ENCODE results near the gene APOA5. TPM values are rescaled to one million over a fixed set of nuclear protein-coding genes. Genes with fewer than 3 reads are reported as not detected.

APOA5 gene
- not detected in 2 replicates for polyA plus RNA-seq (2012; rRNA removed)
- not detected in 2 replicates for polyA plus RNA-seq (2012; cell fraction: cytosol; rRNA removed)
- not detected in 2 replicates for polyA plus RNA-seq (2012; cell fraction: nucleus; rRNA removed)

- TF ChIP-seq JUND (IDR thresholded peaks at IDR 0.05) (no peak), GATA2 (CRISPR knock-in tag; IDR thresholded peaks at IDR 0.05) (no peak), ELF1 (IDR thresholded peaks at IDR 0.05) (no peak), FOXJ3 (CRISPR knock-in tag; IDR thresholded peaks at IDR 0.05) (no peak), USF1 (IDR thresholded peaks at IDR 0.05; ENCODE audit: borderline replicate concordance, low read depth) (no peak), RCOR1 (IDR thresholded peaks at IDR 0.05; ENCODE audit: low read length) (no peak), TAF1 (IDR thresholded peaks at IDR 0.05; ENCODE audit: borderline replicate concordance, low read depth, low read length) (no peak), EP300 (IDR thresholded peaks at IDR 0.05; ENCODE audit: borderline replicate concordance in 1 of 2, low read depth in 1 of 2, low read length in 1 of 2) (no peak)
- TF ChIP-seq, protein P1, sequence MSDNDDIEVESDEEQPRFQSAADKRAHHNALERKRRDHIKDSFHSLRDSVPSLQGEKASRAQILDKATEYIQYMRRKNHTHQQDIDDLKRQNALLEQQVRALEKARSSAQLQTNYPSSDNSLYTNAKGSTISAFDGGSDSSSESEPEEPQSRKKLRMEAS (IDR thresholded peaks at IDR 0.05; ENCODE audit: low read depth), result no peak
- TF ChIP-seq, protein P2, sequence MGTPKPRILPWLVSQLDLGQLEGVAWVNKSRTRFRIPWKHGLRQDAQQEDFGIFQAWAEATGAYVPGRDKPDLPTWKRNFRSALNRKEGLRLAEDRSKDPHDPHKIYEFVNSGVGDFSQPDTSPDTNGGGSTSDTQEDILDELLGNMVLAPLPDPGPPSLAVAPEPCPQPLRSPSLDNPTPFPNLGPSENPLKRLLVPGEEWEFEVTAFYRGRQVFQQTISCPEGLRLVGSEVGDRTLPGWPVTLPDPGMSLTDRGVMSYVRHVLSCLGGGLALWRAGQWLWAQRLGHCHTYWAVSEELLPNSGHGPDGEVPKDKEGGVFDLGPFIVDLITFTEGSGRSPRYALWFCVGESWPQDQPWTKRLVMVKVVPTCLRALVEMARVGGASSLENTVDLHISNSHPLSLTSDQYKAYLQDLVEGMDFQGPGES (IDR thresholded peaks at IDR 0.05; ENCODE audit: low read depth, low read length), result no peak
- Histone ChIP-seq H3K9me2 (no peaks in the 10 kb centered on the region), H2AFZ (ENCODE audit: low read depth) (no peak within 1 kb of the TSS), H3K79me2 (ENCODE audit: insufficient read depth) (peaks cover 9% of the 10 kb centered on the region), H3K9me3 (no peaks in the 10 kb centered on the region), H3K4me1 (ENCODE audit: control insufficient read depth in 1 of 2, insufficient read depth in 2 of 2, low read depth in 1 of 2, low read length in 1 of 2) (peaks cover 8 to 15% of the 10 kb centered on the region in 2 experiments; a peak in 2 of 4 replicates), H3K27me3 (ENCODE audit: insufficient read depth) (no peaks in the 10 kb centered on the region), H3K4me3 (ENCODE audit: low read depth in 2 of 2, low read length in 1 of 2) (no peak within 1 kb of the TSS; a peak in 1 of 4 replicates), H3K27ac (ENCODE audit: low read depth in 2 of 2, low read length in 1 of 2) (peak within 1 kb of the TSS in 1 of 2 experiments; percentile 44; a peak in 2 of 4 replicates), H3F3A (replicated peaks; ENCODE audit: insufficient read depth) (peaks cover 11% of the 10 kb centered on the region), H3K4me2 (no peak within 1 kb of the TSS), H4K20me1 (ENCODE audit: insufficient read depth) (no peaks in the 10 kb centered on the region), H3K9ac (no peak within 1 kb of the TSS), H3K36me3 (replicated peaks in 1 of 2; ENCODE audit: control insufficient read depth in 1 of 2, insufficient read depth in 2 of 2, low read length in 1 of 2) (no peaks in the 10 kb centered on the region)
- CTCF ChIA-PET, result interaction anchor here (0.6 to 11.4 kb wide), 62 partner anchors 8 to 441 kb away, joined by 3 to 268 read pairs (median 5); partner anchors contain the start of genes APOA1, APOA4, PAFAH1B2 and PCSK7
- WGBS (ENCODE audit: low lambda C conversion rate), result 84% methylated on average over 7 of the region's 7 CpGs
- POLR2A ChIA-PET, result interaction anchor here (1.8 kb wide), 1 partner anchor 44 kb away, joined by 9 read pairs; no protein-coding TSS in a partner anchor
- DNase-seq, result no peak
These were observed at the start of gene APOA5 for GRCh38 chr11:116791813-116792143. Gene APOA5 (minus strand): TSS chr11:116791879. CDS start chr11:116791860, 19 bp downstream.

DNA sequence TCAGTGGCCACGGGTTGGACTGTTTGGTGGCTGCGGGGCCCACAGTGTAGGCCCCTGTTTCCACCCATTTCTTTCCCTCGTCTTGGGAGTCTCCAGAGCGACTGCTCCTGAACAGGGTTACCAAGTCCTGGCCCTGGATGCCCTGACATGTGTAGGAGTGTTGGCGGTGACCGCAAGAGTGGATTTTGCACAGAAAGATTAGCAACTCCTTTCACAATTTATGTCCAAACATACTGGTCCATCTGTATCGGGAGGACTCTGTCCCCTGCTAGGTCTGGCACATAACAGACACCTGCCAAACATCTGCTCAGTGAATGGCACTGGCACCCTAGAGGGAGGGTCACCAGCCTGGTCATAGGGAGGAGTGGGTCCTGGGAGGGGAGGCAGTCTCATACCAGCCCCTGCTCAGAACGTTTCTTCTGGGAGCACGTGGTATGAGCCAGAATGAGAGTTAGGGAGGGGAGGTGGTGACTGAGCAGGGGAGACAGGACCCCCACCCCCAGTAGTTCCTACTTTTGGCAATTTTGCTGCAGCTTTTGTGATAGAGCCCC lies 49.1 kb upstream of the APOA5 start:
- peaks cover 0 to 16% of the 10 kb centered on the region in 2 experiments; a peak in 1 of 4 replicates for H3K4me1 ChIP-seq (ENCODE audit: control insufficient read depth in 1 of 2, insufficient read depth in 2 of 2, low read depth in 1 of 2, low read length in 1 of 2)
- H2AFZ ChIP-seq (ENCODE audit: low read depth), result no peak overlapping the region
- H3F3A ChIP-seq (replicated peaks; ENCODE audit: insufficient read depth), result no peaks in the 10 kb centered on the region
- no peak for TF ChIP-seq PBX3 (IDR thresholded peaks at IDR 0.05)
- TF ChIP-seq MXI1 (IDR thresholded peaks at IDR 0.05; ENCODE audit: low read depth, low read length), result no peak
- TF ChIP-seq EP300 (IDR thresholded peaks at IDR 0.05; ENCODE audit: borderline replicate concordance in 1 of 2, low read depth in 1 of 2, low read length in 1 of 2), result no peak
- no peak for TF ChIP-seq FOXJ3 (CRISPR knock-in tag; IDR thresholded peaks at IDR 0.05)
- no peak for TF ChIP-seq USF1 (IDR thresholded peaks at IDR 0.05; ENCODE audit: borderline replicate concordance, low read depth)
- TF ChIP-seq FOXM1 (IDR thresholded peaks at IDR 0.05; ENCODE audit: low read depth), result no peak
- no peak for TF ChIP-seq ELF1 (IDR thresholded peaks at IDR 0.05)
- no peak for TF ChIP-seq RXRA (IDR thresholded peaks at IDR 0.05; ENCODE audit: borderline replicate concordance, low read depth)
- no peak for TF ChIP-seq JUND (IDR thresholded peaks at IDR 0.05)
- TF ChIP-seq RCOR1 (IDR thresholded peaks at IDR 0.05; ENCODE audit: low read length), result no peak
- TF ChIP-seq EZH2phosphoT487 (IDR thresholded peaks at IDR 0.05; ENCODE audit: borderline replicate concordance, low read depth), result no peak
- TF ChIP-seq, protein P1 (IDR thresholded peaks at IDR 0.05; ENCODE audit: low read depth), result no peak
- no peak for TF ChIP-seq NFIC (IDR thresholded peaks at IDR 0.05; ENCODE audit: borderline replicate concordance)
- TF ChIP-seq GATA2 (CRISPR knock-in tag; IDR thresholded peaks at IDR 0.05), result no peak
- TF ChIP-seq RFX5 (IDR thresholded peaks at IDR 0.05; ENCODE audit: low read length), result no peak
- 87% methylated on average over 8 of the region's 9 CpGs for WGBS (ENCODE audit: low lambda C conversion rate)
- H3K4me2 ChIP-seq, result no peak overlapping the region
- DNase-seq, result no peak
- ChIA-PET CTCF (interaction anchor here (0.7 kb wide), 1 partner anchor 39 kb away, joined by 3 read pairs; no protein-coding TSS in a partner anchor), POLR2A (no interaction called here)
- peaks cover 5 to 23% of the 10 kb centered on the region in 2 experiments for H3K36me3 ChIP-seq (replicated peaks in 1 of 2; ENCODE audit: control insufficient read depth in 1 of 2, insufficient read depth in 2 of 2, low read length in 1 of 2)
- H4K20me1 ChIP-seq (ENCODE audit: insufficient read depth), result no peaks in the 10 kb centered on the region
- no peak overlapping the region for H3K9ac ChIP-seq
- no peak overlapping the region for H3K4me3 ChIP-seq (ENCODE audit: low read depth in 2 of 2, low read length in 1 of 2)
- no peaks in the 10 kb centered on the region for H3K9me2 ChIP-seq
- no peaks in the 10 kb centered on the region for H3K9me3 ChIP-seq
- no peaks in the 10 kb centered on the region for H3K79me2 ChIP-seq (ENCODE audit: insufficient read depth)
- no peak overlapping the region for H3K27ac ChIP-seq (ENCODE audit: low read depth in 2 of 2, low read length in 1 of 2)
- no peaks in the 10 kb centered on the region for H3K27me3 ChIP-seq (ENCODE audit: insufficient read depth)
